ENCODE measurements around the gene SH2D7. TPM values are rescaled to one million over a fixed set of nuclear protein-coding genes. Genes with fewer than 3 reads are reported as not detected.

SH2D7 gene
- polyA plus RNA-seq, 1 of the 3 experiments (the other 2 are of a cell fraction), result not detected

DNA sequence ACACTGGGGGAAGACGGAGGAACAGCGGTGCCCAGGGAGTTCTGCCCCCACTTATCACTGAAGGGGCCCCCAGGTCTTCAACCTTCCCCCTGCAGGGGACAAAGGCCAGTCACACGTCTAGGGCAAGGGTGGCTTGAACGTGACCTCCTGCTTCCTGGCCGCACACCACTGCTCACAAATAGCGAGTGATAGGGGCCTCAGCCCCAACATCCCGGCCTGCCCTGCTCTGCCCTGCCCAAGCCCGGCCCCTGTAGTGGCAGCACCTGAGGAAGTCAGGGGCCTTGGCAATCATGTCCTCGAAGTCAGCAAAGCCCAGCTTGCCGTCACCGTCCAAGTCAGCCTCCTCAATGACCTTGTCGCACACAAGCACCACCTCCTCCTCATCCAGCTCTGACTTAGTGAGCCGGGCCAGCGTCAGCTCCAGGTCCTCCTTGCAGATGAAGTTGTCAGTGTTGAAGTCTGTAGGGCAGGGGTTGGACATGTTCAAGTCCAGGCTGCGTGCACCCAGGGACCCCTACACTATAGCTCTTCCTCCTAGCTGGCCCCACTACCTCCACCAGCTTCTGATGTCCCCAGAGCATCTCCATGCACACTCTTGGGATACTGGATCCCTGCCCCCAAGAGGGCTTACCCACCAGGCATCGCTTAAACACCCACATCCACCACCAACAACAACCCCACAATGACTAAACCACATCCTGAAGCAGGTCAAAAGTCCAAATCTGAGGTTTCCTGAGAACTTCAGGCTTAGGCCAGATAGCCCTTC lies 13.3 kb downstream of the SH2D7 start:
- Histone ChIP-seq H3K9me2 (no peaks in the 10 kb centered on the region), H3K79me2 (ENCODE audit: insufficient read depth) (no peaks in the 10 kb centered on the region), H3K9me3 (no peaks in the 10 kb centered on the region), H2AFZ (ENCODE audit: low read depth) (no peak overlapping the region), H4K20me1 (ENCODE audit: insufficient read depth) (no peaks in the 10 kb centered on the region), H3F3A (replicated peaks; ENCODE audit: insufficient read depth) (no peaks in the 10 kb centered on the region), H3K27ac (ENCODE audit: low read depth in 2 of 2, low read length in 1 of 2) (no peak overlapping the region), H3K9ac (no peak overlapping the region), H3K27me3 (ENCODE audit: insufficient read depth) (no peaks in the 10 kb centered on the region), H3K36me3 (replicated peaks in 1 of 2; ENCODE audit: control insufficient read depth in 1 of 2, insufficient read depth in 2 of 2, low read length in 1 of 2) (no peaks in the 10 kb centered on the region), H3K4me1 (ENCODE audit: control insufficient read depth in 1 of 2, insufficient read depth in 2 of 2, low read depth in 1 of 2, low read length in 1 of 2) (no peaks in the 10 kb centered on the region; a peak in 1 of 4 replicates), H3K4me3 (ENCODE audit: low read depth in 2 of 2, low read length in 1 of 2) (no peak overlapping the region), H3K4me2 (no peak overlapping the region)
- DNase-seq, result no peak
- CTCF ChIA-PET, result interaction anchor here (1.2 to 8.8 kb wide), 3 partner anchors 107 to 147 kb away, joined by 3 to 175 read pairs (median 63); no protein-coding TSS in a partner anchor
- WGBS (ENCODE audit: low lambda C conversion rate), result 88% methylated on average over 13 of the region's 16 CpGs
- TF ChIP-seq, protein P1, sequence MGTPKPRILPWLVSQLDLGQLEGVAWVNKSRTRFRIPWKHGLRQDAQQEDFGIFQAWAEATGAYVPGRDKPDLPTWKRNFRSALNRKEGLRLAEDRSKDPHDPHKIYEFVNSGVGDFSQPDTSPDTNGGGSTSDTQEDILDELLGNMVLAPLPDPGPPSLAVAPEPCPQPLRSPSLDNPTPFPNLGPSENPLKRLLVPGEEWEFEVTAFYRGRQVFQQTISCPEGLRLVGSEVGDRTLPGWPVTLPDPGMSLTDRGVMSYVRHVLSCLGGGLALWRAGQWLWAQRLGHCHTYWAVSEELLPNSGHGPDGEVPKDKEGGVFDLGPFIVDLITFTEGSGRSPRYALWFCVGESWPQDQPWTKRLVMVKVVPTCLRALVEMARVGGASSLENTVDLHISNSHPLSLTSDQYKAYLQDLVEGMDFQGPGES (IDR thresholded peaks at IDR 0.05; ENCODE audit: low read depth, low read length), result no peak
- POLR2A ChIA-PET, result no interaction called here

DNA sequence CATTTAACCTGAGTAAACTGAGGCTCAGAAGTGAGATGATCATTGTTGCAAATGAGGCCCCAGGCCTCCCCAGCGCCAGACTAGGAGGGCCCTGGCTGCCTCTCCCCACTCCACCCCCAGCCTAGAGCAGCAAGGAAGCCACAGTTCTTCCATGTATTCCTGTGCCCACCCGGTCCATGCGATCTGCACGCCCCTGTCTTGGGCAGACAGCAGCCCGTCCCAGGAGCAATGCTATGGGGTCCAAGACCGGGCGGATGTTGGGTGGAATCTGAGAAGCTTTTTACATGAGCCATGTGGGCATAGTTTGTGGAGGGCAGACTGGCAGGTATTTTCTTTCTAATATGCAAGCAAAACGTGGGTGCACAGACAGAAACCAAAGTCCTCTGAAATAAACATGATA lies 15.1 kb downstream of the SH2D7 start:
- Histone ChIP-seq H3F3A (replicated peaks; ENCODE audit: insufficient read depth) (no peaks in the 10 kb centered on the region), H3K9me2 (no peaks in the 10 kb centered on the region), H3K27me3 (ENCODE audit: insufficient read depth) (no peaks in the 10 kb centered on the region), H3K9ac (no peak overlapping the region), H3K9me3 (no peaks in the 10 kb centered on the region), H3K4me2 (no peak overlapping the region), H3K36me3 (replicated peaks in 1 of 2; ENCODE audit: control insufficient read depth in 1 of 2, insufficient read depth in 2 of 2, low read length in 1 of 2) (no peaks in the 10 kb centered on the region), H3K4me1 (ENCODE audit: control insufficient read depth in 1 of 2, insufficient read depth in 2 of 2, low read depth in 1 of 2, low read length in 1 of 2) (no peaks in the 10 kb centered on the region; a peak in 1 of 4 replicates), H2AFZ (ENCODE audit: low read depth) (no peak overlapping the region), H3K79me2 (ENCODE audit: insufficient read depth) (no peaks in the 10 kb centered on the region), H3K4me3 (ENCODE audit: low read depth in 2 of 2, low read length in 1 of 2) (no peak overlapping the region), H3K27ac (ENCODE audit: low read depth in 2 of 2, low read length in 1 of 2) (no peak overlapping the region), H4K20me1 (ENCODE audit: insufficient read depth) (no peaks in the 10 kb centered on the region)
- POLR2A ChIA-PET, result interaction anchor here (1.4 kb wide), 1 partner anchor 109 kb away, joined by 4 read pairs; no protein-coding TSS in a partner anchor
- 92% methylated on average over 8 of the region's 8 CpGs for WGBS (ENCODE audit: low lambda C conversion rate)
- no peak for DNase-seq
- TF ChIP-seq CHD2 (IDR thresholded peaks at IDR 0.05; ENCODE audit: low read length, partially characterized antibody) (no peak), SIN3A (IDR thresholded peaks at IDR 0.05; ENCODE audit: borderline replicate concordance, low read depth, low read length) (no peak), EZH2phosphoT487 (IDR thresholded peaks at IDR 0.05; ENCODE audit: borderline replicate concordance, low read depth) (no peak)
- TF ChIP-seq, protein P2, sequence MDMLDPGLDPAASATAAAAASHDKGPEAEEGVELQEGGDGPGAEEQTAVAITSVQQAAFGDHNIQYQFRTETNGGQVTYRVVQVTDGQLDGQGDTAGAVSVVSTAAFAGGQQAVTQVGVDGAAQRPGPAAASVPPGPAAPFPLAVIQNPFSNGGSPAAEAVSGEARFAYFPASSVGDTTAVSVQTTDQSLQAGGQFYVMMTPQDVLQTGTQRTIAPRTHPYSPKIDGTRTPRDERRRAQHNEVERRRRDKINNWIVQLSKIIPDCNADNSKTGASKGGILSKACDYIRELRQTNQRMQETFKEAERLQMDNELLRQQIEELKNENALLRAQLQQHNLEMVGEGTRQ (IDR thresholded peaks at IDR 0.05; ENCODE audit: borderline replicate concordance, low read depth, low read length), result no peak
- TF ChIP-seq, protein P3, sequence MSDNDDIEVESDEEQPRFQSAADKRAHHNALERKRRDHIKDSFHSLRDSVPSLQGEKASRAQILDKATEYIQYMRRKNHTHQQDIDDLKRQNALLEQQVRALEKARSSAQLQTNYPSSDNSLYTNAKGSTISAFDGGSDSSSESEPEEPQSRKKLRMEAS (IDR thresholded peaks at IDR 0.05; ENCODE audit: low read depth), result no peak
- CTCF ChIA-PET, result interaction anchor here (0.7 to 9.3 kb wide), 40 partner anchors 8 to 206 kb away, joined by 3 to 175 read pairs (median 10); partner anchors contain the start of genes ACSBG1, CIB2 and SH2D7

Data from SK-N-SH (cell line).